ENCODE results near the gene IGFL4.
"Not testable (repeated sequence)": the region's sequence is repeated elsewhere in the genome, so short reads cannot be mapped to it uniquely, and the experiment has no call there.

IGFL4 gene

GRCh38 chr19:46040952-46041500 lies at the start of gene IGFL4:
Gene IGFL4 (minus strand): TSS chr19:46041002. CDS start chr19:46040962, 40 bp downstream.
- FAIRE-seq = no peak
- DNase-seq (ENCODE audit: insufficient read length, low spot score) = no peak

- DNase-seq (ENCODE audit: insufficient read length, low spot score) = no peak
These were observed 49.6 kb upstream of the IGFL4 start for GRCh38 chr19:46090444-46090843.

GRCh38 chr19:46089432-46089831 lies 48.6 kb upstream of the IGFL4 start:
- FAIRE-seq (no peak), DNase-seq (ENCODE audit: insufficient read length, low spot score) (no peak)

More at GRCh38 chr19:46090444-46090843, 49.6 kb upstream of the IGFL4 start:
- FAIRE-seq = no peak

GRCh38 chr19:46088101-46088500 lies 47.3 kb upstream of the IGFL4 start:
- FAIRE-seq (no peak), DNase-seq (ENCODE audit: insufficient read length, low spot score) (no peak)

GRCh38 chr19:46085888-46086287 lies 45.1 kb upstream of the IGFL4 start:
- DNase-seq (ENCODE audit: insufficient read length, low spot score) = no peak
- FAIRE-seq = no peak

GRCh38 chr19:46082728-46083050 lies 41.9 kb upstream of the IGFL4 start:
- FAIRE-seq (no peak), DNase-seq (ENCODE audit: insufficient read length, low spot score) (no peak)

- FAIRE-seq = peak; percentile 70
- peak; percentile 29 for DNase-seq (ENCODE audit: insufficient read length, low spot score)
These were observed 41.3 kb upstream of the IGFL4 start for GRCh38 chr19:46081928-46082727.

DNA sequence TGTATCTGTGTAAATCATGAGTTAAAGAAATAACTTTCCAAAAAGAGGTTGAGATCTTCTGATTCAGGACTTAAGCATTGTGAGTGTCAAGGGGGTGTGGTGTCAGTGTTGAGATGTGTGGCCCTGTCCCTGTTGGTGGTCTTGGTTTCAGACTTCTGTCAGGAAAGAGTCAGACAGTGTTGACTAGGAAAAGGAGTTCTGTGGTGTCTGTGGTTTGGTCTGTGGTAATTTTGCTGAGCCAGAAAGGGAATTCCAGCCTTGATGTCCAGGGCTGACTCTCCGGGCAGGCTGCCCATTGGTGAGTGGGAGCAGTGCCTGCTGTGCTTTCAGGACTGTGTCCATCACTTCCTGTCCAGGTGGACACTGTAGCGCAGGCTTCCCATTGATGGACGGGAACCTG lies 39.8 kb upstream of the IGFL4 start:
- FAIRE-seq (no peak), DNase-seq (ENCODE audit: insufficient read length, low spot score) (no peak)

DNA sequence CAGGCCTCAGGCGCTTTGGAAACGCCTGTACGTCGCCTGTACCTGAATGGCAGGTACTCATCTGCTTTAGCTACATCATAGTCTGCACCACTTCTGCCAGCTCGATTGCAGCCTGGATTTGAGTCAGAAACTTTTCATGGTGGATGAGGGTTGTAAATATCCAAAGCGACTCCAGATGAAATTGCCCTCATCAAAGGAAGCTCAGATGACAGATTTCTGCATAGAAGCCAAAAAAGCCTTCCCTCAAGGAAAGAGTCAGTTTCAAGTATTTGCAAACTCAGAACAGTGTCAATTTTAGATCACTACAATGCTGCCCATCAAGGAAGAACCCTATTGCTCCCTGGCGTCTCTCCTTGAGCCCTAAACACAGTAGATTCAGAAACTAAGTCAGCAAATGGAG lies 38.8 kb upstream of the IGFL4 start:
- DNase-seq (ENCODE audit: insufficient read length, low spot score) (no peak), FAIRE-seq (no peak)

GRCh38 chr19:46078573-46079332 lies 38.0 kb upstream of the IGFL4 start:
- DNase-seq (ENCODE audit: insufficient read length, low spot score); FAIRE-seq: not testable (repeated sequence)

- no peak for DNase-seq (ENCODE audit: insufficient read length, low spot score)
- no peak for FAIRE-seq
These were observed 37.0 kb upstream of the IGFL4 start for GRCh38 chr19:46077815-46078167.

GRCh38 chr19:46076951-46077814 lies 36.4 kb upstream of the IGFL4 start:
- FAIRE-seq (no peak), DNase-seq (ENCODE audit: insufficient read length, low spot score) (peak; percentile 48)

- FAIRE-seq = no peak
- DNase-seq (ENCODE audit: insufficient read length, low spot score) = no peak
These were observed 35.5 kb upstream of the IGFL4 start for GRCh38 chr19:46076031-46076880.

DNA sequence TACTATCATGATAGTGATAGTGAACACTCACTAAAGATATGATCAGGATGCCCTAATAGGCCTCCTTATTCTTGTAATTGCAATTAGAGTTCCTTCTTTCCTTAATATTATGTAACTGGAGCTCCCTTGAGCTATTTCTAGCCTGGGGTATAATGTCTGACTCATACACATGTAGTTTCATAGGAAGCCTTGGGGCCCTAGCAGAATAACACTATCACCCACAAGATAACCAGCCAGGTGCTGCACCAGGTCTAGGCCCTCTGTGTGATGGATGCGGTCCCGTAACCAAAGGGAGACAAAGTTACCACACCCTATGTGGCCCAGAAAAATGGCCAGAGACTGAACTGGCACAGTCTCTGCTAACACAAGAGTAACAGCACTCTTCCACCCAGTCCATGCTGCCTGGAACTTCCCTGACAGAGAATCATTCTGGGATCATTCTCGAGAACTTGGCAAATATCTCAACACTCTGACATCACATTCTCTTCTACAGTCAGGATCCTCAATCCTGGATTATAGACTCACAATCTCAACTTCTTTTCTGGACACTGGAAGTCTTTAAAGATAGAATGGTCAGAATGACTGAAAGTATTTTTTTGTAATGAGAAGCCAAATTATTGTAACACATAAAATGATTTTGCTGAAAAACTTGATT lies 32.6 kb upstream of the IGFL4 start:
- no peak for FAIRE-seq
- DNase-seq (ENCODE audit: insufficient read length, low spot score) = no peak

DNA sequence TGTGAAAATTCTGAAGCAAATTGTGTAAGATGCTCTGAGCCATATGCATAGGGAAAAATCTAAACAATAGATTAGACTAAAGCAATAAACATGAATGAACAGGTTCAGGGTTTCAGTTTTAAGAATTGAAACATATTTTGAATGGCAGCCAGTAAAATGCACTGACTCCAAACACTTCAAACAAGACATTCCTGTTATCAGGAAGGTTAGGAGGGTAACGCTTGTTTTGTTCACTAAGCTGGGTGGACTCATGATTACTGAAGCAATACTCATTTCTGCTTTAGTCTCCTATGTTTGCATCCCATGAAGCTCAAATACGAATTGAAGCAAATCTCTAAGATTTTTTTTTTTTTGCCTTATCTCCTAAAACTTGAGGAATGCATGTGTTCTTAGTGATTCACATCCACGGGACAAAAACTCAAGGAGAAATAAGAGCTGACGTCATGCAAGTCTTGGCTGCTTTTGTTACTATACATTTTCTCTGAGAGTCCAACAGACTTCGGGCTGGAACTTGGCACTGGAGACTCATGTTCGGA lies 29.1 kb upstream of the IGFL4 start:
- DNase-seq (ENCODE audit: insufficient read length, low spot score) = no peak
- no peak for FAIRE-seq

- DNase-seq (ENCODE audit: insufficient read length, low spot score) (no peak), FAIRE-seq (no peak)
These were observed 27.8 kb upstream of the IGFL4 start for GRCh38 chr19:46068345-46069258.

DNA sequence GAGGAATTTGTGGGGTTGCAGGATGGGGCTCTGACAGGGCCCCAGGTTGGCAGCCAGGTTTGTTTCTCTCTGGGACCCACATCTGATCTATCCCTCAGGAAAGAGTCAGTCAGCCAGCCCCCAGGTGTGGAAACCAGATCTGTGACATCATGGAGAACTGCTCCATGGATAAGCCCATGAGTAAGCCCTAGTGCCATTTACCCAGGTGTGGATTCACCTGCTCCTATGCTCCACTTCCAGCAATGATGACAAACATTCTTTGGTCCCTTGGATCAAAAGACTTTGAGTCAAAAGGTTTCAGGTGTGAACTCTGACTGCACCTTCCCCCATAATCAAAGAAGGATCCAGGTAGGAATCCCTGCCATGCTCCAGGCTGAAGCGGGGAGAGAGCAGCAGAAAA lies 26.9 kb upstream of the IGFL4 start:
- DNase-seq (ENCODE audit: insufficient read length, low spot score) = no peak
- FAIRE-seq = no peak

DNA sequence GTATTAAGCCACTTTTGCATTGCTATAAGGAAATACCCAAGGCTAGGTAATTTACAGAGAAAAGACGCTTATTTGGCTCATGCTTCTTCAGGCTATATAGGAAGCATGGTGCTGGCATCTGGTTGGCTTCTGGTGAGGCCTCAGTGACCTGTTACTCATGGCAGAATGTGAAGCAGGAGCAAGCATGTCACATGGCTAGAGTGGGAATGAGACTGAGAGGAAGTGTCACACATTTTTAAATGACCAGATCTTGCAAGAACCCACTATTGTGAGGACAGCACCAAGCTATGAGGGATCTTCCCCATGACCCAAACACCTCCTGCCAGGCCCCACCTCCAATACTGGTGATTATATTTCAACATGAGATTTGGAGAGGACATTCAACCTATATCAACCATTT lies 25.7 kb upstream of the IGFL4 start:
- FAIRE-seq = no peak
- no peak for DNase-seq (ENCODE audit: insufficient read length, low spot score)

All from GM19239 (cell line).